ENCODE results near the gene CAMTA1. TPM values are rescaled to one million over a fixed set of nuclear protein-coding genes. Genes with fewer than 3 reads are reported as not detected.

Gene CAMTA1
- total and polyA plus RNA-seq, 9 of the 15 experiments (the other 6 are each of a cell fraction or from before 2014, with no cell fraction given): 43.9 to 161 (median 65.9) TPM

DNA sequence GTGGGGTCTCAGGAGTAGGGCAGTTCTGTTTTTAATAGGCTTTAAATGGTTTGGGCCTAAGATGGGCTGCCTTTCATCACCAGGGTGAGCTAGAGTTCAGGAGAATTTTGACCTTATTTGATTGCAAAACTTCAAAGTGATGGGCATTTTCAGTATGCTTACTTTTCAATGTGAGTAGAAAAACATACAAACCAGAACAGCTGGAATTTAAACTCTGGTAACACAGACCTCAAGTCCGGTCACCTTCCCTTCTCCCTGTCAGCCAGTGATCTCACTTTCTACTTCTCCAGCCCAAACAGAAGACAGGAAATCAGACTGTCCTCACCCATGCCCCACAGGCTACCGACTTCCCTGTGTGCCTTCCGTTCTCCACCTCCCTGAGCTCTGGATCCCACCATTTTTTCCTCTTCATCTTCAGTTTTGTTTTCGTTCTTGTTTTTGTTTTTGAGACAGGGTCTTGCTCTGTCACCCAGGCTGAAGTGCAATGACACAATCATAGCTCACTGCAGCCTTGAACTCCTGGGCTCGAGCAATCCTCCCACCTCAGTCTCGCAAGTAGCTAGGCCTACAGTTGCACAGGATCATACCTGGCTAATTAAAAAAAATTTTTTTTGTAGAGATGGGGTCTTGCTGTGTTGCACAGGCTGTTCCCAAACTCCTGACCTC is 374.0 kb downstream of the CAMTA1 start:
- H3K27ac ChIP-seq (ENCODE audit: extremely low read depth, low read depth, low read length): no peak overlapping the region
- no peaks in the 10 kb centered on the region for H3K36me3 ChIP-seq (ENCODE audit: control insufficient read depth, insufficient read depth, low read length)
- BruUV-seq (replicated peaks): no TSS peak
- H2AFZ ChIP-seq (ENCODE audit: low read depth, low read length): no peak overlapping the region
- DNase-seq (ENCODE audit: extremely low read depth in 1 of 4, low spot score in 3 of 4): no peak
- ChIA-PET POLR2A (interaction anchor here (0.6 to 1.2 kb wide), 3 partner anchors 8 to 425 kb away, joined by 3 read pairs; no protein-coding TSS in a partner anchor), CTCF (ENCODE audit: low intra/inter-chr PET ratio) (no interaction called here)
- intact Hi-C loops (cut with micrococcal nuclease) (no loop called here), in situ Hi-C loops (cut with MboI) (no loop called here)
- WGBS (ENCODE audit: insufficient coverage, low coverage, missing lambda C conversion rate): 0% methylated on average over 6 of the region's 6 CpGs
- no peak for ATAC-seq
- no peaks in the 10 kb centered on the region for H3K4me1 ChIP-seq (replicated peaks in 1 of 2; ENCODE audit: control insufficient read depth in 2 of 2, insufficient read depth in 2 of 2, low read length in 2 of 2)
- no peaks in the 10 kb centered on the region for H3K79me2 ChIP-seq (ENCODE audit: control insufficient read depth, insufficient read depth, low read length)
- H4K20me1 ChIP-seq (replicated peaks; ENCODE audit: control insufficient read depth, insufficient read depth, low read length): no peaks in the 10 kb centered on the region; the same call in 1 of the 2 replicates
- no peaks in the 10 kb centered on the region for H3K9me3 ChIP-seq (replicated peaks; ENCODE audit: control insufficient read depth, insufficient read depth, low read depth, low read length)
- H3K27me3 ChIP-seq (ENCODE audit: control insufficient read depth in 2 of 2, insufficient read depth in 2 of 2, low read length in 2 of 2): peaks cover 0 to 14% of the 10 kb centered on the region in 2 experiments; a peak in 3 of 5 replicates
- FAIRE-seq: no peak
- no peak overlapping the region for H3K4me2 ChIP-seq (ENCODE audit: insufficient read depth, low read length)
- H3K9me1 ChIP-seq (ENCODE audit: control insufficient read depth, insufficient read depth, low read length): no peaks in the 10 kb centered on the region
- no peak overlapping the region for H3K9ac ChIP-seq (ENCODE audit: insufficient read depth in 1 of 2, low read depth in 2 of 2, low read length in 2 of 2)
- no peak overlapping the region for H3K4me3 ChIP-seq
- TF ChIP-seq, protein P1, sequence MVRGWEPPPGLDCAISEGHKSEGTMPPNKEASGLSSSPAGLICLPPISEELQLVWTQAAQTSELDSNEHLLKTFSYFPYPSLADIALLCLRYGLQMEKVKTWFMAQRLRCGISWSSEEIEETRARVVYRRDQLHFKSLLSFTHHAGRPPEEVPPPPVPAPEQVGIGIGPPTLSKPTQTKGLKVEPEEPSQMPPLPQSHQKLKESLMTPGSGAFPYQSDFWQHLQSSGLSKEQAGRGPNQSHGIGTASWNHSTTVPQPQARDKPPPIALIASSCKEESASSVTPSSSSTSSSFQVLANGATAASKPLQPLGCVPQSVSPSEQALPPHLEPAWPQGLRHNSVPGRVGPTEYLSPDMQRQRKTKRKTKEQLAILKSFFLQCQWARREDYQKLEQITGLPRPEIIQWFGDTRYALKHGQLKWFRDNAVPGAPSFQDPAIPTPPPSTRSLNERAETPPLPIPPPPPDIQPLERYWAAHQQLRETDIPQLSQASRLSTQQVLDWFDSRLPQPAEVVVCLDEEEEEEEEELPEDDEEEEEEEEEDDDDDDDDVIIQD (CRISPR knock-in tag; IDR thresholded peaks at IDR 0.05): no peak
- TF ChIP-seq FOXJ3 (CRISPR knock-in tag; IDR thresholded peaks at IDR 0.05): no peak
- TF ChIP-seq LEF1 (IDR thresholded peaks at IDR 0.05): no peak
- TF ChIP-seq ZKSCAN1 (IDR thresholded peaks at IDR 0.05; ENCODE audit: low read depth, low read length): no peak
- TF ChIP-seq POLR2B (IDR thresholded peaks at IDR 0.05; ENCODE audit: low read depth, partially characterized antibody): no peak
- no peak for TF ChIP-seq ZNF695 (CRISPR knock-in tag; IDR thresholded peaks at IDR 0.05)
- TF ChIP-seq NFXL1 (CRISPR knock-in tag; IDR thresholded peaks at IDR 0.05): no peak
- TF ChIP-seq TAF15 (IDR thresholded peaks at IDR 0.05; ENCODE audit: low read depth, low read length): no peak
- TF ChIP-seq RBM34 (IDR thresholded peaks at IDR 0.05; ENCODE audit: borderline replicate concordance, insufficient read depth, low read length): no peak
- no peak for TF ChIP-seq SMARCA4 (IDR thresholded peaks at IDR 0.05)
- TF ChIP-seq ZBTB7A (IDR thresholded peaks at IDR 0.05; ENCODE audit: borderline replicate concordance, control insufficient read depth, low read depth, low read length): no peak
- TF ChIP-seq BACH1 (tag; IDR thresholded peaks at IDR 0.05): no peak
- TF ChIP-seq, protein P2, sequence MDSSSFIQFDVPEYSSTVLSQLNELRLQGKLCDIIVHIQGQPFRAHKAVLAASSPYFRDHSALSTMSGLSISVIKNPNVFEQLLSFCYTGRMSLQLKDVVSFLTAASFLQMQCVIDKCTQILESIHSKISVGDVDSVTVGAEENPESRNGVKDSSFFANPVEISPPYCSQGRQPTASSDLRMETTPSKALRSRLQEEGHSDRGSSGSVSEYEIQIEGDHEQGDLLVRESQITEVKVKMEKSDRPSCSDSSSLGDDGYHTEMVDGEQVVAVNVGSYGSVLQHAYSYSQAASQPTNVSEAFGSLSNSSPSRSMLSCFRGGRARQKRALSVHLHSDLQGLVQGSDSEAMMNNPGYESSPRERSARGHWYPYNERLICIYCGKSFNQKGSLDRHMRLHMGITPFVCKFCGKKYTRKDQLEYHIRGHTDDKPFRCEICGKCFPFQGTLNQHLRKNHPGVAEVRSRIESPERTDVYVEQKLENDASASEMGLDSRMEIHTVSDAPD (CRISPR knock-in tag; IDR thresholded peaks at IDR 0.05): no peak
- no peak for TF ChIP-seq ZNF175 (CRISPR knock-in tag; IDR thresholded peaks at IDR 0.05; ENCODE audit: low read depth)
